HTR-8/SVneo (cell line): ENCODE results near the gene C2CD4C.
"Not testable (repeated sequence)": the region's sequence is repeated elsewhere in the genome, so short reads cannot be mapped to it uniquely, and the experiment has no call there.

Source experiments
- DNase-seq: peaks from one replicate; pipeline ENCODE4 v3.0.0; 2011; ENCODE audit warnings: low spot score, mixed read lengths; ENCODE audit not compliant: insufficient read length
- FAIRE-seq: peaks from 2 replicates; lab custom pipeline; 2011; peaks lifted over from hg19 to GRCh38; lab: Jason Lieb, UNC

C2CD4C gene

GRCh38 chr19:408902-409515, at the start of gene C2CD4C:
C2CD4C (minus strand) TSS chr19:409147; CDS start chr19:408361, 786 bp downstream.
- no peak for DNase-seq

GRCh38 chr19:458091-459042, 49.4 kb upstream of the C2CD4C start:
- no peak for DNase-seq

More at GRCh38 chr19:408902-409515, at the start of gene C2CD4C:
- no peak for FAIRE-seq

GRCh38 chr19:457636-458035, 48.7 kb upstream of the C2CD4C start:
- no peak for DNase-seq
- no peak for FAIRE-seq

More at GRCh38 chr19:458091-459042, 49.4 kb upstream of the C2CD4C start:
- FAIRE-seq, result no peak

GRCh38 chr19:456547-457110, 47.7 kb upstream of the C2CD4C start:
- FAIRE-seq (no peak), DNase-seq (no peak)

- DNase-seq (no peak), FAIRE-seq (no peak)
Observed at GRCh38 chr19:455851-456546, 47.1 kb upstream of the C2CD4C start.

- FAIRE-seq (no peak), DNase-seq (no peak)
Observed at GRCh38 chr19:455031-455705, 46.2 kb upstream of the C2CD4C start.

- FAIRE-seq, result no peak
- DNase-seq, result no peak
Observed at GRCh38 chr19:453606-454005, 44.7 kb upstream of the C2CD4C start.

GRCh38 chr19:452829-453228, 43.9 kb upstream of the C2CD4C start:
- FAIRE-seq, result no peak
- no peak for DNase-seq

- FAIRE-seq, result peak; percentile 89
- not testable (repeated sequence) for DNase-seq
Observed at GRCh38 chr19:450912-451481, 42.0 kb upstream of the C2CD4C start.

- no peak for DNase-seq
- FAIRE-seq, result no peak
Observed at GRCh38 chr19:449916-450315, 41.0 kb upstream of the C2CD4C start.

- FAIRE-seq (no peak), DNase-seq (no peak)
Observed at GRCh38 chr19:447816-448560, 39.0 kb upstream of the C2CD4C start.

- FAIRE-seq (no peak), DNase-seq (no peak)
Observed at GRCh38 chr19:447064-447426, 38.1 kb upstream of the C2CD4C start.

GRCh38 chr19:444677-445210, 35.8 kb upstream of the C2CD4C start:
- DNase-seq (no peak), FAIRE-seq (no peak)

- DNase-seq, result no peak
- no peak for FAIRE-seq
Observed at GRCh38 chr19:443005-443404, 34.1 kb upstream of the C2CD4C start.

- DNase-seq (no peak), FAIRE-seq (no peak)
Observed at GRCh38 chr19:442085-442484, 33.1 kb upstream of the C2CD4C start.

GRCh38 chr19:441213-441836, 32.4 kb upstream of the C2CD4C start:
- DNase-seq (no peak), FAIRE-seq (no peak)

GRCh38 chr19:440391-441212, 31.7 kb upstream of the C2CD4C start:
- DNase-seq, result no peak
- no peak for FAIRE-seq
